GM18873 (cell line): ENCODE results near the gene FAM83G.

Experiments used
- ATAC-seq: cut with Tn5 transposase; IDR thresholded peaks from one replicate; pipeline ENCODE4 v1.9.1; 2021; ENCODE audit warnings: mild to moderate bottlenecking, moderate library complexity, moderate number of reproducible peaks; ENCODE audit not compliant: unreplicated experiment, low FRiP score

Gene FAM83G

GRCh38 chr17:18970582-18971480 lies 33.7 kb downstream of the FAM83G start:
- ATAC-seq: no peak

- ATAC-seq: no peak
These were observed 35.3 kb downstream of the FAM83G start for GRCh38 chr17:18968945-18969887.

DNA sequence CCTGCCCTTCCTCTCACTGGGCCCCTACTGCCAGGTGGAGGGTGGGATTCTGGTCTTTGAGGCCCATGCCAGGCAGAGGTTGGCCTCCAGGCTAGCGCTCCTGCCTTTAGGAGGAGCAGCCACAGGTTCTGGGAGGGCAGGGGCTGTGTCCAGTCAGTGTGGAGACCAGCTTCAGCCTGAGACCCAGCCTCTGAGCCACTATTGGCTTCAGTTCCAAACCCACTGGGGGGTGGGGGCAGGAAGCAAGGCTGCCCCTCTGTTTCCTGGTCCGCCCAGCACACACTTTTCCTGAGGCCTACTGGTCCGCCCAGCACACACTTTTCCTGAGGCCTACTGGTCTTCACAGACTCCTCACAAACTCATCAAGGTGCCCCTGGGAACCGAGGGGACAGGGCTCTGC lies 36.2 kb downstream of the FAM83G start:
- no peak for ATAC-seq

GRCh38 chr17:18967916-18968315 lies 36.6 kb downstream of the FAM83G start:
- no peak for ATAC-seq

- no peak for ATAC-seq
These were observed 37.5 kb downstream of the FAM83G start for GRCh38 chr17:18966831-18967624.

- ATAC-seq: no peak
These were observed 38.9 kb downstream of the FAM83G start for GRCh38 chr17:18965530-18966236.

GRCh38 chr17:18964550-18964949 lies 40.0 kb downstream of the FAM83G start:
- ATAC-seq: no peak

- ATAC-seq: no peak
These were observed 40.6 kb downstream of the FAM83G start for GRCh38 chr17:18964018-18964351.

GRCh38 chr17:18963126-18964017 lies 41.2 kb downstream of the FAM83G start:
- no peak for ATAC-seq

- ATAC-seq: no peak
These were observed 42.1 kb downstream of the FAM83G start for GRCh38 chr17:18962494-18962815.

- no peak for ATAC-seq
These were observed 42.7 kb downstream of the FAM83G start for GRCh38 chr17:18961634-18962493.

DNA sequence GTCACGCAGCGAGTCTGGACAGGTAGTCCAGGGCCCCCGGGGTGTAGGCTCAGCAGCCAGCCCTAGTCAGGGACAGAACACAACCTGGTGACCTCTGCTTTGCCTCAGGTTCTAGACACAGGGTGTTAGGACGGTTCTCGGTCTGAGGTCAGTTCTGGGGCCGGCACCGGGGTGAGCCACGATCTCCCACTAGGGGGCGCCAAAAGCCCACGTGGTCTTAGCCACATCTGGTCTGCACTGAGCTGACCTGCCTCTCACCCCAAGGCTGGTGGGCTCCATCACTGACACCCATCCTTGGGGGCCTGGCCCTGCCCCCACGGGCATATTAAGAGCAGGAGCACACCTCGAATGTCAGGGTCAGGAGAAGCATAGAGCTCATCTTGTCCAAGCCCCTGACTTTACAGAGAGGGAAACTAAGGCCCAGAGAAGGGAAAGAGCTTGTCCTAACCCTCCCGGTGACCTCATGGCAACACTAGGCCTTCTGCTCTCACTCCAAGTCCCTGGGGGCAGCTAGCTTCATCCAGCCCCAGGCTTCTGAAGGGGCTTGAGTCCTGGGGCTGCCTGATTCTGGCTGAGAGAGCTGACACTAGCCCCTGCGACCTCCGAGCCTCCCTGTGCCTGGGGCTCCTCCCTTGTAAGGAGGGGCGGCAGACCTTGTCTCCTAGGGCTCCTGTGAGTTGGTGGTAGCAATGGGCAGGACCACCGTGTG lies 43.6 kb downstream of the FAM83G start:
- ATAC-seq: peak; percentile 49

DNA sequence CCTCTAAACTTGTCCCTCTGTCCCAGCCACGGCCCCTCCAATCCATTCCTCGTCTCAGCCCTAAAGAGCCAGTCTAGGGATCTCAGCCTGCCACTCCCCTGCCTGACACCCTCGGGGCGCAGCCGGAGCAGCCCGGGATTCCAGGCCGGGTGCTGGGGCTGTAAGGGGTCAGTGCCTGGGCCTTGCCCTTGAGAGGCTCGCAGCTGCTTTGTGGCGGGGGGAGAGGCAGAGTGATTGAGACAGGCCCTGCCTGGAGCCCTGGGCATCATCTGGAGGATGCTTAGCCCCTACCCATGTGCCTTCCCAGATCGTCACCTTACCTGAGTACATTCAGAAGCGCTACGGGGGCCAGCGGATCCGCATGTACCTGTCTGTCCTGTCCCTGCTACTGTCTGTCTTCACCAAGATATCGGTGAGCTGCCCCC lies 44.3 kb downstream of the FAM83G start:
- ATAC-seq: no peak

GRCh38 chr17:18959845-18960240 lies 44.7 kb downstream of the FAM83G start:
- no peak for ATAC-seq

- ATAC-seq: no peak
These were observed 45.3 kb downstream of the FAM83G start for GRCh38 chr17:18959071-18959844.

- ATAC-seq: no peak
These were observed 46.0 kb downstream of the FAM83G start for GRCh38 chr17:18958611-18959010.

- no peak for ATAC-seq
These were observed 46.7 kb downstream of the FAM83G start for GRCh38 chr17:18957831-18958230.
